Upper lobe of right lung (tissue), 1 donor: ENCODE results near the gene POLR1D. TPM values are rescaled to one million over a fixed set of nuclear protein-coding genes. Genes with fewer than 3 reads are reported as not detected.

Source experiments
- ATAC-seq: fragments of 200-7000 bp; cut with Tn5 transposase; one replicate; pipeline ENCODE4 v1.9.1; 2020; ENCODE audit warnings: mild to moderate bottlenecking, moderate library complexity
- DNase-seq: peaks from one replicate; pipeline ENCODE4 v3.0.0-alpha.2; 2020
- H3K27ac ChIP-seq: fragments of 200-600 bp; one replicate; pipeline ENCODE4 v1.8.0; 2022
- H3K27me3 ChIP-seq: fragments of 200-600 bp; one replicate; pipeline ENCODE4 v1.8.0; 2022; ENCODE audit warnings: mild to moderate bottlenecking
- H3K36me3 ChIP-seq: fragments of 200-600 bp; one replicate; pipeline ENCODE4 v1.8.0; 2022
- H3K4me1 ChIP-seq: fragments of 200-600 bp; one replicate; pipeline ENCODE4 v1.8.0; 2022
- H3K4me3 ChIP-seq: fragments of 200-600 bp; one replicate; pipeline ENCODE4 v1.8.0; 2022; ENCODE audit warnings: mild to moderate bottlenecking
- H3K9me3 ChIP-seq: fragments of 200-600 bp; one replicate; pipeline ENCODE4 v1.8.0; 2022
- CTCF ChIP-seq: fragments of 200-600 bp; IDR thresholded peaks from one replicate; pipeline ENCODE4 v1.8.0; 2022; ENCODE audit warnings: antibody characterized with exemption
- intact Hi-C: fragments of 100-400 bp; cut with DNase I; formaldehyde crosslinking; loops from one replicate; pipeline ENCODE4 v1.11.0; 2022
- total RNA-seq: library from RNA; stranded (reverse); fragmentation: NEBNext Ultra II Directional; extraction: Animal tissue kit (Norgen Biotek cat#: 25700); gene quantifications from one replicate; pipeline ENCODE4 v1.2.1, GENCODE V29; 2021
- donor health status: DM: no; HTN: yes; CAD: no; lungs with severe emphysema.

Gene POLR1D
- total RNA-seq, 1 donor from 2014 or later, result 114 TPM

GRCh38 chr13:27617881-27618321, 3.8 kb upstream of the POLR1D start:
- peaks cover 20% of the 10 kb centered on the region for H3K4me1 ChIP-seq
- H3K27me3 ChIP-seq, result no peaks in the 10 kb centered on the region
- no peak for TF ChIP-seq CTCF
- no peaks in the 10 kb centered on the region for H3K36me3 ChIP-seq
- ATAC-seq, result peak; percentile 21
- DNase-seq, result no peak
- H3K9me3 ChIP-seq, result no peaks in the 10 kb centered on the region
- intact Hi-C loops, result no loop called here
- H3K27ac ChIP-seq, result peak overlapping the region; percentile 93
- peak overlapping the region; percentile 92 for H3K4me3 ChIP-seq

- intact Hi-C loops, result no loop called here
- H3K27ac ChIP-seq, result peak overlapping the region; percentile 93
These were observed 2.5 kb upstream of the POLR1D start for GRCh38 chr13:27619093-27619727.

GRCh38 chr13:27619728-27620376, 1.8 kb upstream of the POLR1D start:
- Histone ChIP-seq H3K27me3 (no peaks in the 10 kb centered on the region), H3K36me3 (no peaks in the 10 kb centered on the region), H3K4me3 (peak overlapping the region; percentile 92), H3K9me3 (no peaks in the 10 kb centered on the region), H3K4me1 (peaks cover 28% of the 10 kb centered on the region), H3K27ac (peak overlapping the region; percentile 93)
- DNase-seq (no peak), ATAC-seq (no peak)
- intact Hi-C loops, result no loop called here
- TF ChIP-seq CTCF, result peak; percentile 31

More at GRCh38 chr13:27619093-27619727, 2.5 kb upstream of the POLR1D start:
- TF ChIP-seq CTCF, result no peak
- Histone ChIP-seq H3K36me3 (no peaks in the 10 kb centered on the region), H3K4me3 (peak overlapping the region; percentile 92), H3K27me3 (no peaks in the 10 kb centered on the region), H3K9me3 (no peaks in the 10 kb centered on the region), H3K4me1 (peaks cover 28% of the 10 kb centered on the region)
- no peak for DNase-seq
- ATAC-seq, result no peak

GRCh38 chr13:27620377-27621115, 1.1 kb upstream of the POLR1D start, which contains the start of gene LNX2:
TSS of gene LNX2 (minus strand) at chr13:27620529. CDS start at chr13:27581703, 38,826 bp downstream.
- H3K36me3 ChIP-seq, result no peaks in the 10 kb centered on the region
- no peaks in the 10 kb centered on the region for H3K9me3 ChIP-seq
- peak within 1 kb of the TSS; percentile 92 for H3K4me3 ChIP-seq
- DNase-seq (peak; percentile 99), ATAC-seq (peak; percentile 92)
- intact Hi-C loops, result no loop called here
- no peak for TF ChIP-seq CTCF
- H3K27me3 ChIP-seq, result no peaks in the 10 kb centered on the region
- peak within 1 kb of the TSS; percentile 94 for H3K27ac ChIP-seq
- H3K4me1 ChIP-seq, result peaks cover 28% of the 10 kb centered on the region

GRCh38 chr13:27621116-27621365, 651 bp upstream of the POLR1D start:
- no peak for TF ChIP-seq CTCF
- intact Hi-C loops, result no loop called here
- Histone ChIP-seq H3K27me3 (no peaks in the 10 kb centered on the region), H3K4me1 (peaks cover 31% of the 10 kb centered on the region), H3K27ac (peak overlapping the region; percentile 94), H3K36me3 (no peaks in the 10 kb centered on the region), H3K9me3 (no peaks in the 10 kb centered on the region), H3K4me3 (peak overlapping the region; percentile 92)
- DNase-seq, result no peak
- no peak for ATAC-seq
